ENCODE results near the gene IFI35. TPM values are rescaled to one million over a fixed set of nuclear protein-coding genes. Genes with fewer than 3 reads are reported as not detected.

Gene IFI35
- total and polyA plus RNA-seq, 2 of the 8 experiments (the other 6 are each of a cell fraction or from before 2014, with no cell fraction given): 2.5 to 4.7 TPM

GRCh38 chr17:42964161-42964932 is 42.2 kb upstream of the IFI35 start, which contains the start of gene AARSD1 (continued):
- TF ChIP-seq, protein P1, sequence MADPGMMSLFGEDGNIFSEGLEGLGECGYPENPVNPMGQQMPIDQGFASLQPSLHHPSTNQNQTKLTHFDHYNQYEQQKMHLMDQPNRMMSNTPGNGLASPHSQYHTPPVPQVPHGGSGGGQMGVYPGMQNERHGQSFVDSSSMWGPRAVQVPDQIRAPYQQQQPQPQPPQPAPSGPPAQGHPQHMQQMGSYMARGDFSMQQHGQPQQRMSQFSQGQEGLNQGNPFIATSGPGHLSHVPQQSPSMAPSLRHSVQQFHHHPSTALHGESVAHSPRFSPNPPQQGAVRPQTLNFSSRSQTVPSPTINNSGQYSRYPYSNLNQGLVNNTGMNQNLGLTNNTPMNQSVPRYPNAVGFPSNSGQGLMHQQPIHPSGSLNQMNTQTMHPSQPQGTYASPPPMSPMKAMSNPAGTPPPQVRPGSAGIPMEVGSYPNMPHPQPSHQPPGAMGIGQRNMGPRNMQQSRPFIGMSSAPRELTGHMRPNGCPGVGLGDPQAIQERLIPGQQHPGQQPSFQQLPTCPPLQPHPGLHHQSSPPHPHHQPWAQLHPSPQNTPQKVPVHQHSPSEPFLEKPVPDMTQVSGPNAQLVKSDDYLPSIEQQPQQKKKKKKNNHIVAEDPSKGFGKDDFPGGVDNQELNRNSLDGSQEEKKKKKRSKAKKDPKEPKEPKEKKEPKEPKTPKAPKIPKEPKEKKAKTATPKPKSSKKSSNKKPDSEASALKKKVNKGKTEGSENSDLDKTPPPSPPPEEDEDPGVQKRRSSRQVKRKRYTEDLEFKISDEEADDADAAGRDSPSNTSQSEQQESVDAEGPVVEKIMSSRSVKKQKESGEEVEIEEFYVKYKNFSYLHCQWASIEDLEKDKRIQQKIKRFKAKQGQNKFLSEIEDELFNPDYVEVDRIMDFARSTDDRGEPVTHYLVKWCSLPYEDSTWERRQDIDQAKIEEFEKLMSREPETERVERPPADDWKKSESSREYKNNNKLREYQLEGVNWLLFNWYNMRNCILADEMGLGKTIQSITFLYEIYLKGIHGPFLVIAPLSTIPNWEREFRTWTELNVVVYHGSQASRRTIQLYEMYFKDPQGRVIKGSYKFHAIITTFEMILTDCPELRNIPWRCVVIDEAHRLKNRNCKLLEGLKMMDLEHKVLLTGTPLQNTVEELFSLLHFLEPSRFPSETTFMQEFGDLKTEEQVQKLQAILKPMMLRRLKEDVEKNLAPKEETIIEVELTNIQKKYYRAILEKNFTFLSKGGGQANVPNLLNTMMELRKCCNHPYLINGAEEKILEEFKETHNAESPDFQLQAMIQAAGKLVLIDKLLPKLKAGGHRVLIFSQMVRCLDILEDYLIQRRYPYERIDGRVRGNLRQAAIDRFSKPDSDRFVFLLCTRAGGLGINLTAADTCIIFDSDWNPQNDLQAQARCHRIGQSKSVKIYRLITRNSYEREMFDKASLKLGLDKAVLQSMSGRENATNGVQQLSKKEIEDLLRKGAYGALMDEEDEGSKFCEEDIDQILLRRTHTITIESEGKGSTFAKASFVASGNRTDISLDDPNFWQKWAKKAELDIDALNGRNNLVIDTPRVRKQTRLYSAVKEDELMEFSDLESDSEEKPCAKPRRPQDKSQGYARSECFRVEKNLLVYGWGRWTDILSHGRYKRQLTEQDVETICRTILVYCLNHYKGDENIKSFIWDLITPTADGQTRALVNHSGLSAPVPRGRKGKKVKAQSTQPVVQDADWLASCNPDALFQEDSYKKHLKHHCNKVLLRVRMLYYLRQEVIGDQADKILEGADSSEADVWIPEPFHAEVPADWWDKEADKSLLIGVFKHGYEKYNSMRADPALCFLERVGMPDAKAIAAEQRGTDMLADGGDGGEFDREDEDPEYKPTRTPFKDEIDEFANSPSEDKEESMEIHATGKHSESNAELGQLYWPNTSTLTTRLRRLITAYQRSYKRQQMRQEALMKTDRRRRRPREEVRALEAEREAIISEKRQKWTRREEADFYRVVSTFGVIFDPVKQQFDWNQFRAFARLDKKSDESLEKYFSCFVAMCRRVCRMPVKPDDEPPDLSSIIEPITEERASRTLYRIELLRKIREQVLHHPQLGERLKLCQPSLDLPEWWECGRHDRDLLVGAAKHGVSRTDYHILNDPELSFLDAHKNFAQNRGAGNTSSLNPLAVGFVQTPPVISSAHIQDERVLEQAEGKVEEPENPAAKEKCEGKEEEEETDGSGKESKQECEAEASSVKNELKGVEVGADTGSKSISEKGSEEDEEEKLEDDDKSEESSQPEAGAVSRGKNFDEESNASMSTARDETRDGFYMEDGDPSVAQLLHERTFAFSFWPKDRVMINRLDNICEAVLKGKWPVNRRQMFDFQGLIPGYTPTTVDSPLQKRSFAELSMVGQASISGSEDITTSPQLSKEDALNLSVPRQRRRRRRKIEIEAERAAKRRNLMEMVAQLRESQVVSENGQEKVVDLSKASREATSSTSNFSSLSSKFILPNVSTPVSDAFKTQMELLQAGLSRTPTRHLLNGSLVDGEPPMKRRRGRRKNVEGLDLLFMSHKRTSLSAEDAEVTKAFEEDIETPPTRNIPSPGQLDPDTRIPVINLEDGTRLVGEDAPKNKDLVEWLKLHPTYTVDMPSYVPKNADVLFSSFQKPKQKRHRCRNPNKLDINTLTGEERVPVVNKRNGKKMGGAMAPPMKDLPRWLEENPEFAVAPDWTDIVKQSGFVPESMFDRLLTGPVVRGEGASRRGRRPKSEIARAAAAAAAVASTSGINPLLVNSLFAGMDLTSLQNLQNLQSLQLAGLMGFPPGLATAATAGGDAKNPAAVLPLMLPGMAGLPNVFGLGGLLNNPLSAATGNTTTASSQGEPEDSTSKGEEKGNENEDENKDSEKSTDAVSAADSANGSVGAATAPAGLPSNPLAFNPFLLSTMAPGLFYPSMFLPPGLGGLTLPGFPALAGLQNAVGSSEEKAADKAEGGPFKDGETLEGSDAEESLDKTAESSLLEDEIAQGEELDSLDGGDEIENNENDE (IDR thresholded peaks at IDR 0.05; ENCODE audit: insufficient replicate concordance, low read length): no peak
- no peak for TF ChIP-seq SUZ12 (IDR thresholded peaks at IDR 0.05; ENCODE audit: low read length)
- no peak for TF ChIP-seq CEBPB (IDR thresholded peaks at IDR 0.05; ENCODE audit: low read depth, low read length)
- no peak for TF ChIP-seq RFX5 (IDR thresholded peaks at IDR 0.05; ENCODE audit: borderline replicate concordance, low read depth, low read length)
- peak; percentile 84; the same call in 1 of the 2 replicates for TF ChIP-seq POLR2AphosphoS5 (IDR thresholded peaks at IDR 0.05; ENCODE audit: low read depth, low read length)
- TF ChIP-seq ZNF274 (IDR thresholded peaks at IDR 0.05; ENCODE audit: borderline replicate concordance, extremely low read depth, low read length): no peak
- TF ChIP-seq KDM5A (IDR thresholded peaks at IDR 0.05; ENCODE audit: low read length): peak; percentile 62; the same call in 1 of the 2 replicates
- TF ChIP-seq TCF12 (IDR thresholded peaks at IDR 0.05; ENCODE audit: low read depth, low read length): no peak
- TF ChIP-seq JUND (IDR thresholded peaks at IDR 0.05; ENCODE audit: low read length): no peak
- TF ChIP-seq NANOG (IDR thresholded peaks at IDR 0.05; ENCODE audit: insufficient read depth, low read depth, low read length, poor library complexity, severe bottlenecking): no peak

Data from H1 (cell line).